ENCODE data around the gene PCSK6.

GRCh38 chr15:101381671-101382212 is 107.8 kb downstream of the PCSK6 start:
- no peak for TF ChIP-seq POLR2AphosphoS5 (IDR thresholded peaks at IDR 0.05)
- TF ChIP-seq CTCF (IDR thresholded peaks at IDR 0.05) = no peak
- no peak for TF ChIP-seq EP300 (IDR thresholded peaks at IDR 0.05)

Measured in stomach (tissue), 4 donors.